IMR-90 (cell line): Measurements from ENCODE around the gene DRD5. TPM values are rescaled to one million over a fixed set of nuclear protein-coding genes. Genes with fewer than 3 reads are reported as not detected.

Experiments used
- ATAC-seq: fragments of 200-7000 bp; cut with Tn5 transposase; 2 replicates; pipeline ENCODE4 v1.9.1; 2020; ENCODE audit warnings: low read depth, mild to moderate bottlenecking, moderate library complexity
- BruUV-seq: library from RNA; stranded (reverse); fragments of 400-500 nt; replicated peaks from 2 replicates; lab custom pipeline; 2021; lab: Mats Ljungman, UMichigan
- CTCF ChIA-PET: fragments of 300-600 bp; formaldehyde crosslinking; extraction: SDS; loops from one replicate; lab custom pipeline; 2021; ENCODE audit warnings: antibody characterized with exemption; lab: Yijun Ruan, JAX
- POLR2A ChIA-PET: fragments of 300-600 bp; sonication (Branson Sonifier 250); formaldehyde crosslinking; loops from one replicate; lab custom pipeline; 2022; ENCODE audit warnings: antibody characterized with exemption; ENCODE audit not compliant: unreplicated experiment; lab: Charles Lee
- DNase-seq: peaks from one replicate; pipeline ENCODE4 v3.0.0; 2013
- H2AFZ ChIP-seq: replicated peaks from 2 replicates; pipeline ENCODE3; 2013; ENCODE audit warnings: low read length, mild to moderate bottlenecking; ENCODE audit not compliant: poor library complexity
- H2AK5ac ChIP-seq: 2 replicates; pipeline ENCODE4 v1.6.1; 2013; ENCODE audit warnings: low read depth, low read length, inconsistent platforms
- H2AK9ac ChIP-seq: replicated peaks from 2 replicates; pipeline ENCODE3; 2013; ENCODE audit warnings: mild to moderate bottlenecking, low read depth, low read length, moderate library complexity; ENCODE audit not compliant: poor library complexity
- H2BK120ac ChIP-seq: 2 replicates; pipeline ENCODE4 v1.6.1; 2013; ENCODE audit warnings: low read depth, low read length, inconsistent platforms
- H2BK15ac ChIP-seq: 3 replicates; pipeline ENCODE4 v1.6.1; 2013; ENCODE audit warnings: low read depth, low read length, inconsistent platforms
- H2BK20ac ChIP-seq: 2 replicates; pipeline ENCODE4 v1.6.1; 2013; ENCODE audit warnings: low read depth, mild to moderate bottlenecking, inconsistent platforms, low read length, moderate library complexity
- H2BK5ac ChIP-seq: 2 replicates; pipeline ENCODE4 v1.6.1; 2013; ENCODE audit warnings: mild to moderate bottlenecking, low read depth, low read length, inconsistent platforms; ENCODE audit not compliant: poor library complexity, severe bottlenecking
- H3K14ac ChIP-seq: replicated peaks from 2 replicates; pipeline ENCODE4 v1.6.1; 2013; ENCODE audit warnings: low read depth, low read length, inconsistent platforms
- H3K18ac ChIP-seq: 2 replicates; pipeline ENCODE4 v1.6.1; 2013; ENCODE audit warnings: low read depth, low read length, control low read depth
- H3K23ac ChIP-seq: 2 replicates; pipeline ENCODE4 v1.6.1; 2013; ENCODE audit warnings: low read depth, low read length, inconsistent platforms
- H3K27ac ChIP-seq: 2 replicates; pipeline ENCODE4 v1.5.1; 2013; ENCODE audit warnings: mild to moderate bottlenecking, control low read depth, low read length; ENCODE audit not compliant: insufficient read depth
- H3K27me3 ChIP-seq: 2 replicates; pipeline ENCODE4 v1.6.1; 2013; ENCODE audit warnings: low read length; ENCODE audit not compliant: control insufficient read depth, insufficient read depth
- H3K36me3 ChIP-seq: 2 replicates; pipeline ENCODE4 v1.6.1; 2013; ENCODE audit warnings: low read length, mixed read lengths; ENCODE audit not compliant: control insufficient read depth, insufficient read depth
- H3K4ac ChIP-seq: 2 replicates; pipeline ENCODE4 v1.6.1; 2013; ENCODE audit warnings: low read depth, low read length, inconsistent platforms
- H3K4me1 ChIP-seq: 2 replicates; pipeline ENCODE4 v1.6.1; 2013; ENCODE audit warnings: low read length, mixed read lengths; ENCODE audit not compliant: control insufficient read depth, insufficient read depth
- H3K4me2 ChIP-seq: 2 replicates; pipeline ENCODE4 v1.6.1; 2013; ENCODE audit warnings: low read depth, mild to moderate bottlenecking, control low read depth, low read length, moderate library complexity
- H3K4me3 ChIP-seq: 2 replicates; pipeline ENCODE4 v1.5.1; 2013; ENCODE audit warnings: low read depth, mild to moderate bottlenecking, control low read depth, low read length, moderate library complexity; ENCODE audit not compliant: insufficient read depth
- H3K56ac ChIP-seq: 2 replicates; pipeline ENCODE4 v1.6.1; 2013; ENCODE audit warnings: low read length, inconsistent platforms; ENCODE audit not compliant: insufficient read depth; ENCODE audit errors: extremely low read depth
- H3K79me1 ChIP-seq, 2 experiments: 2 replicates each; pipeline ENCODE4 v1.6.1; 2013; ENCODE audit warnings: low read length in 2 of 2, inconsistent platforms in 1 of 2, low read depth in 1 of 2
- H3K9ac ChIP-seq: 2 replicates; pipeline ENCODE4 v1.6.1; 2013; ENCODE audit warnings: low read depth, low read length, control low read depth
- H3K9me1 ChIP-seq: 2 replicates; pipeline ENCODE4 v1.6.1; 2013; ENCODE audit warnings: low read length, inconsistent platforms; ENCODE audit not compliant: insufficient read depth
- H3K9me3 ChIP-seq: 2 replicates; pipeline ENCODE4 v1.6.1; 2013; ENCODE audit warnings: low read length; ENCODE audit not compliant: control insufficient read depth, insufficient read depth
- H4K20me1 ChIP-seq: 2 replicates; pipeline ENCODE4 v1.6.1; 2013; ENCODE audit warnings: low read length, inconsistent platforms; ENCODE audit not compliant: insufficient read depth
- H4K5ac ChIP-seq: 2 replicates; pipeline ENCODE4 v1.6.1; 2013; ENCODE audit warnings: mild to moderate bottlenecking, low read depth, low read length, control low read depth
- H4K8ac ChIP-seq, 2 experiments: 2 replicates each; pipeline ENCODE4 v1.6.1; 2013; ENCODE audit warnings: low read depth in 2 of 2, low read length in 2 of 2, control low read depth in 1 of 2, inconsistent platforms in 1 of 2
- H4K91ac ChIP-seq: 2 replicates; pipeline ENCODE4 v1.6.1; 2013; ENCODE audit warnings: low read depth, low read length, inconsistent platforms; ENCODE audit not compliant: insufficient read depth
- NFE2L2 ChIP-seq: fragments of 150-350 bp; IDR thresholded peaks from 2 replicates; pipeline ENCODE4 v1.6.1; 2016; ENCODE audit warnings: low read depth, mild to moderate bottlenecking, low read length
- POLR2A ChIP-seq: IDR thresholded peaks from 2 replicates; pipeline ENCODE4 v1.6.1; 2012; ENCODE audit warnings: mild to moderate bottlenecking, low read depth, low read length
- RAD21 ChIP-seq: IDR thresholded peaks from 2 replicates; pipeline ENCODE4 v1.6.1; 2012; ENCODE audit warnings: low read length, improper control_type of control experiment
- SMC3 ChIP-seq: fragments of 150-350 bp; IDR thresholded peaks from 2 replicates; pipeline ENCODE4 v1.6.1; 2016; ENCODE audit warnings: low read depth, mild to moderate bottlenecking, antibody characterized with exemption, low read length, moderate library complexity
- WGBS, 2 experiments: methylation state at CpG; one replicate each; pipeline versions ENCODE4 v1.1.5 to v1.1.7; 2013; ENCODE audit warnings: missing lambda C conversion rate in 2 of 2; ENCODE audit not compliant: insufficient read length in 1 of 2; ENCODE audit errors: extremely low coverage in 2 of 2; 5-methylcytosine and 5-hydroxymethylcytosine counted together
- dilution Hi-C: fragments of 300-500 bp; cut with HindIII; formaldehyde crosslinking; loops from one replicate; pipeline ENCODE4 v1.14.3; 2018; ENCODE audit warnings: low sequenced_read_pairs; ENCODE audit not compliant: unreplicated experiment
- in situ Hi-C: fragments of 300-500 bp; cut with MboI; formaldehyde crosslinking; loops from 3 replicates; pipeline ENCODE4 v1.14.3; 2019; ENCODE audit warnings: low sequenced_read_pairs, inconsistent platforms, mixed read lengths
- intact Hi-C: fragments of 100-400 bp; cut with micrococcal nuclease; formaldehyde crosslinking; loops from 2 replicates; pipeline ENCODE4 v1.10.0; 2022
- polyA plus RNA-seq, 3 experiments: library from polyadenylated mRNA; depleted of rRNA; stranded (reverse); fragments of >200 nt; gene quantifications; 2 replicates each; pipeline ENCODE4 v1.2.3, GENCODE V29; 2012; ENCODE audit warnings: low replicate concordance in 1 of 3
- total RNA-seq: library from RNA; depleted of rRNA; stranded (reverse); fragments of >200 nt; gene quantifications from 2 replicates; pipeline ENCODE4 v1.2.3, GENCODE V29; 2012
- TF ChIP-seq, protein P1 (sequence below): fragments of 150-350 bp; IDR thresholded peaks from 2 replicates; pipeline ENCODE4 v1.6.1; 2016; ENCODE audit warnings: low read depth, mild to moderate bottlenecking, low read length, moderate library complexity, borderline replicate concordance

Gene DRD5
- total and polyA plus RNA-seq, 2 of the 4 experiments (the other 2 are of a cell fraction): not detected

DNA sequence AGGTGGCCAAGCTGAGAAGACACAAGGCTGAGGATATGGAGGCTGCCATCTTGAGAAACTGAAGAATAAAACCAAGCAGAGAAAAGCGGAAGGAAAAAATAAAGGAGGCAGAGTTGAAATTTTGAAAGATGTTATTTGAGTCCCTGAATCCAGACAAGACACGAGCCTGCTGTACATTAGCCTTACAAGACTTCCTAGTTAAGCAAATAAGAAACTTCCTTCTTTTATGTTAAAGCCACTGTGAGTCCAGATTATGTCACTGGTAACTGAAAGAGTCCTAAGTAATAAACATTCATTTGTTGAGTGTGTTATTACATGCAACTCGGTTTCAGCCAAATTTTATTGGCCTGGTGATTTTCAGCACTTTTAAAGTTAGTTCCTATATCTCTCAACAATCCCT lies 30.4 kb downstream of the DRD5 start:
- in situ Hi-C loops (no loop called here), intact Hi-C loops (no loop called here), dilution Hi-C loops (no loop called here)
- Histone ChIP-seq H3K56ac (no peak overlapping the region), H4K20me1 (no peaks in the 10 kb centered on the region), H3K4me3 (no peak overlapping the region), H2AK9ac (no peak overlapping the region), H3K4ac (no peak overlapping the region), H4K5ac (no peak overlapping the region), H3K9me3 (peaks cover 11% of the 10 kb centered on the region), H2BK15ac (no peak overlapping the region), H3K9ac (no peak overlapping the region), H3K27me3 (no peaks in the 10 kb centered on the region), H3K9me1 (no peaks in the 10 kb centered on the region), H3K23ac (no peak overlapping the region), H3K4me1 (no peaks in the 10 kb centered on the region), H2BK20ac (no peak overlapping the region), H3K18ac (no peak overlapping the region), H3K36me3 (no peaks in the 10 kb centered on the region), H4K91ac (no peak overlapping the region), H3K27ac (no peak overlapping the region), H3K79me1 (no peaks in the 10 kb centered on the region), H2AFZ (no peak overlapping the region), H3K4me2 (no peak overlapping the region), H4K8ac (no peak overlapping the region), H3K14ac (no peak overlapping the region), H2AK5ac (no peak overlapping the region), H2BK120ac (no peak overlapping the region), H2BK5ac (no peak overlapping the region)
- WGBS, 2 experiments: no CpG with 5 or more reads among the region's 3 CpGs
- DNase-seq: no peak
- ChIA-PET CTCF (no interaction called here), POLR2A (no interaction called here)
- TF ChIP-seq RAD21: no peak
- TF ChIP-seq POLR2A: no peak
- no peak for TF ChIP-seq NFE2L2
- TF ChIP-seq, protein P1, sequence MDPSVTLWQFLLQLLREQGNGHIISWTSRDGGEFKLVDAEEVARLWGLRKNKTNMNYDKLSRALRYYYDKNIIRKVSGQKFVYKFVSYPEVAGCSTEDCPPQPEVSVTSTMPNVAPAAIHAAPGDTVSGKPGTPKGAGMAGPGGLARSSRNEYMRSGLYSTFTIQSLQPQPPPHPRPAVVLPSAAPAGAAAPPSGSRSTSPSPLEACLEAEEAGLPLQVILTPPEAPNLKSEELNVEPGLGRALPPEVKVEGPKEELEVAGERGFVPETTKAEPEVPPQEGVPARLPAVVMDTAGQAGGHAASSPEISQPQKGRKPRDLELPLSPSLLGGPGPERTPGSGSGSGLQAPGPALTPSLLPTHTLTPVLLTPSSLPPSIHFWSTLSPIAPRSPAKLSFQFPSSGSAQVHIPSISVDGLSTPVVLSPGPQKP: no peak
- TF ChIP-seq SMC3: no peak
- ATAC-seq: no peak
- no TSS peak for BruUV-seq
